Prostate gland (tissue), 2 donors: ENCODE measurements around the gene AIMP1.

Experiments used
- CTCF ChIP-seq, 4 experiments: fragments of 200-600 bp in 2 of 4; fragments of 450-650 bp in 2 of 4; sonication (generic) in 2 of 4; IDR thresholded peaks; 1 replicate in 3 of 4; 2 replicates in 1 of 4; pipeline ENCODE4 v1.5.1; 2016 to 2019; ENCODE audit warnings: antibody characterized with exemption in 4 of 4, mild to moderate bottlenecking in 2 of 4, moderate library complexity in 2 of 4
- POLR2A ChIP-seq: fragments of 450-650 bp; IDR thresholded peaks from one replicate; pipeline ENCODE4 v1.6.1; 2016; ENCODE audit warnings: antibody characterized with exemption, mild to moderate bottlenecking
- POLR2AphosphoS5 ChIP-seq: sonication (generic); formaldehyde crosslinking; IDR thresholded peaks from one replicate; pipeline ENCODE4 v1.6.1; 2017; ENCODE audit warnings: antibody characterized with exemption

DNA sequence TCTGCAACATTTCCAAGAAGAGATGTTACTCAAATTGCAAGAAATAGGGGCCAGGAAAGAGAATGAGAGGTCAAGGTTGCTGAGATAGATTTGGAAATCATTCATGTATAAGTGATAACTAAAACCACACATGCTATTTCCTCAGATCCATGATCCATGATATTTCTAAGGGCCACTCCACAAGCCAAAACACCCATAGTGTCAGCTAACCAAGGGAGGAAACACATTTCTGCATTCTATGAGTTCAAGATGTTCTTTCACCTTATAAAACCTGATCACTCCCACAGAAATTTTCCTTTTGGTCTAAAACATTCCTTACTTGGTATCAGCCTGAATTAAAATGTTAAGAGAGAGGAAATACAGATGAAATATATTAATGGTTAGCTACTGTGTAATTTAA, 47.6 kb upstream of the AIMP1 start:
- TF ChIP-seq POLR2AphosphoS5 (no peak), CTCF (IDR thresholded peaks at IDR 0.05) (no peak), POLR2A (no peak)
